GM21360 (cell line): Measurements from ENCODE around the gene SPRR3.

Source experiments
- ATAC-seq: cut with Tn5 transposase; IDR thresholded peaks from one replicate; pipeline ENCODE4 v1.9.1; 2021; ENCODE audit warnings: mild to moderate bottlenecking, moderate library complexity; ENCODE audit not compliant: unreplicated experiment

SPRR3 gene

GRCh38 chr1:153049211-153049610 is 47.7 kb downstream of the SPRR3 start:
- ATAC-seq, result no peak
